Cardiac muscle cell (in vitro differentiated cells and primary cell): Measurements from ENCODE around the gene ZNF521. TPM values are rescaled to one million over a fixed set of nuclear protein-coding genes. Genes with fewer than 3 reads are reported as not detected.
A peak's percentile ranks its signal among the peaks of the same experiment; 100 is the strongest.

Source experiments
- DNase-seq, 2 donors: peaks; one replicate each; pipeline versions ENCODE4 v3.0.0 to v3.0.0-alpha.2; 2010 to 2017; ENCODE audit warnings: low read depth in 1 of 2, low spot score in 1 of 2
- H3K27ac ChIP-seq: fragments of 200-600 bp; sonication (generic); 2 replicates; pipeline ENCODE4 v1.5.1; 2016
- H3K27me3 ChIP-seq: fragments of 200-600 bp; sonication (generic); 2 replicates; pipeline ENCODE4 v1.6.0; 2016; ENCODE audit warnings: control low read depth
- H3K36me3 ChIP-seq: fragments of 200-600 bp; sonication (generic); 2 replicates; pipeline ENCODE4 v1.5.1; 2016; ENCODE audit warnings: control low read depth
- H3K4me1 ChIP-seq: fragments of 200-600 bp; sonication (generic); 2 replicates; pipeline ENCODE4 v1.8.1; 2017; ENCODE audit warnings: low read depth, mild to moderate bottlenecking, mixed run types
- H3K4me3 ChIP-seq: fragments of 200-600 bp; sonication (generic); 2 replicates; pipeline ENCODE4 v1.5.1; 2016; ENCODE audit warnings: mild to moderate bottlenecking
- H3K9me3 ChIP-seq: fragments of 200-600 bp; sonication (generic); 2 replicates; pipeline ENCODE4 v1.5.1; 2017; ENCODE audit warnings: low read depth, mild to moderate bottlenecking, control low read depth
- CTCF ChIP-seq: IDR thresholded peaks from 2 replicates; pipeline ENCODE4 v1.5.1; 2012; ENCODE audit warnings: low read depth, mild to moderate bottlenecking, low read length
- polyA plus RNA-seq: library from polyadenylated mRNA; unstranded; fragments of >200 nt; fragmentation: Nextera tagmentation; extraction: Ambion mirVana; gene quantifications from 2 replicates; pipeline ENCODE4 v1.2.1, GENCODE V29; 2016
- total RNA-seq: library from RNA; depleted of rRNA; stranded (reverse); fragments of >200 nt; gene quantifications from 2 replicates; pipeline ENCODE4 v1.2.3, GENCODE V29; 2016

ZNF521 gene
- total and polyA plus RNA-seq, 2 experiments from 2014 or later = 34.2 to 442 TPM

DNA sequence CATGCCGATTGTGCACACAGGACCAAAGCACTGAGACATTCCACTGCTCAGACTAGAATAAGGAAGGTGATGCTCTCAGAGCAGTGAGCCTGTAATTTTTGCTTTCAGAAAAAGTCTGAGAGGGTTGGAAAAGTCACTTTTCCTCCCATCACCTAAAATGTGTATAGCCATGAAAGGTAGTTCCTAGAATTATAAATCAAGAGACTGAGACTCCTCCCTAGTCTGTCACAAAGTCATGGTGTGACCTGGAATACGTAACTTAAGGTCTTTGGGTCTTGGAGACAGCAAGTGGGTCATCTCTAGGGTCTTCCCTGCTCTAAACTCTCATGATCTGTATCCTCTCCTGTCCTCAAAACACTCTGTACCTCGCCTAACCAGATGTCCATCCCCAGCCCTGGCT lies 16.9 kb downstream of the ZNF521 start:
- H3K4me1 ChIP-seq = peaks cover 8% of the 10 kb centered on the region
- no peak for TF ChIP-seq CTCF
- H3K27me3 ChIP-seq = no peaks in the 10 kb centered on the region
- H3K9me3 ChIP-seq = no peaks in the 10 kb centered on the region
- H3K27ac ChIP-seq = no peak overlapping the region
- no peak overlapping the region for H3K4me3 ChIP-seq
- DNase-seq = no peak
- no peaks in the 10 kb centered on the region for H3K36me3 ChIP-seq

DNA sequence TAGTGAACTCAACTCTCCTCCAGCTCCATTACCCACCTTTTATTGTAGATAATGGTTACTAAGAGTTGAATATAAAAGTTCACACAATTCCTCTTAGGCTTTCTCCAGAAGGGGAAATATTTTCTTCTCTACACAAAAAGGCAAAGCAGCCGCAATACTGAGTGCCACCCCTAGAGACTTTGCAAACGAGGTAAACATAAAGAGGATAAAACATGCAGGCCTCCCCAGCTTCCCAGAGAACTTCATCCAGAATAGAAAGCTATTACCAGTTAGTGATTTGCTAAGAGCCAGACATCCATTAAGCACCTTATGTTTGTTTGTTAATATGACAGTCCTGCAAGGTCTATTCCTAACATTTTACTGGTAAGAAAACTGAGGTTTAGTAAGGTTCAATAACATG lies 17.4 kb downstream of the ZNF521 start:
- Histone ChIP-seq H3K9me3 (no peaks in the 10 kb centered on the region), H3K27ac (no peak overlapping the region), H3K4me3 (no peak overlapping the region), H3K4me1 (peaks cover 8% of the 10 kb centered on the region), H3K27me3 (no peaks in the 10 kb centered on the region), H3K36me3 (no peaks in the 10 kb centered on the region)
- DNase-seq = no peak
- TF ChIP-seq CTCF = peak; percentile 10

DNA sequence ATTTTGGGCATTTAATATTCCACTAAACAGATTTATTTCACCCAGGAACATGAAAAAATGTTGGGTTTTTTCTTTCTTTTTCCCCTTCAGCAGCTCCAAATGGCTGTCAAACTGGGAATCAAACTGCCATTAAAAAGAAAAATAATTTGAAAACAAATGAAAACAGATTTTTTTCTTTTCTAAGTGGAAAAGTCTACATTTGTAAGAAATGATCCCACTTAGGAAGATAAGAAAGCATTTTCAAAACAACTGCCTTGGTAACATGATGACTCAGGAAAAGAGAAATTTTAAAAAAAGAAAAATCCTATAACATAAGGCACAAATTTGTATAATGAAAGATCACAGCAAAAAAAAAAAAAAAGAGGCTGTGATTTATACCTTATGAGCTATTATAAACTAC lies 20.0 kb downstream of the ZNF521 start:
- Histone ChIP-seq H3K27ac (no peak overlapping the region), H3K27me3 (no peaks in the 10 kb centered on the region), H3K4me1 (peaks cover 18% of the 10 kb centered on the region), H3K36me3 (no peaks in the 10 kb centered on the region), H3K9me3 (no peaks in the 10 kb centered on the region), H3K4me3 (no peak overlapping the region)
- no peak for TF ChIP-seq CTCF
- DNase-seq = no peak

DNA sequence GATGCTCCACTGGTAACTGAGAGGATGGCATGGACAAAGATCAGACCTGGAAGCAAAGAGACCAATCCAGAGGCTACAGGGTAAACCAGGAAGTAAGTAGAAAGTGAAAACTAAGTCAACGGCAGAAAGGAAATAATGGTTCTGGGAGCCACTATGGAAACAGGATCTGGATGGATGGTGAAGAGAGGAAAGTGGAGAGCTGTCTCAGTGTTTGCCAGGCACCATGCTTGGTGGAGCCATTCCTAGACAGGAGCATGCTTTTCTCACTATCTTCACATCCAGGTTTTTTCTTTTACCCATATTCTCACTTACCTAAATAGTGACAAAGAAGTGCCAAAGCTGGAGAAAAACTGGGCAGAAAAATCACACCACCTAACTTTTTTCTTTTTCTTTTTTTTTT lies 22.2 kb downstream of the ZNF521 start:
- Histone ChIP-seq H3K27ac (no peak overlapping the region), H3K27me3 (no peaks in the 10 kb centered on the region), H3K4me1 (peaks cover 25% of the 10 kb centered on the region), H3K9me3 (no peaks in the 10 kb centered on the region), H3K4me3 (no peak overlapping the region), H3K36me3 (no peaks in the 10 kb centered on the region)
- no peak for TF ChIP-seq CTCF
- DNase-seq = no peak

- Histone ChIP-seq H3K27me3 (no peaks in the 10 kb centered on the region), H3K4me3 (no peak overlapping the region), H3K27ac (no peak overlapping the region), H3K36me3 (no peaks in the 10 kb centered on the region), H3K9me3 (no peaks in the 10 kb centered on the region), H3K4me1 (peaks cover 25% of the 10 kb centered on the region)
- no peak for TF ChIP-seq CTCF
- no peak for DNase-seq
These were observed 24.4 kb downstream of the ZNF521 start for GRCh38 chr18:25327584-25327983.

DNA sequence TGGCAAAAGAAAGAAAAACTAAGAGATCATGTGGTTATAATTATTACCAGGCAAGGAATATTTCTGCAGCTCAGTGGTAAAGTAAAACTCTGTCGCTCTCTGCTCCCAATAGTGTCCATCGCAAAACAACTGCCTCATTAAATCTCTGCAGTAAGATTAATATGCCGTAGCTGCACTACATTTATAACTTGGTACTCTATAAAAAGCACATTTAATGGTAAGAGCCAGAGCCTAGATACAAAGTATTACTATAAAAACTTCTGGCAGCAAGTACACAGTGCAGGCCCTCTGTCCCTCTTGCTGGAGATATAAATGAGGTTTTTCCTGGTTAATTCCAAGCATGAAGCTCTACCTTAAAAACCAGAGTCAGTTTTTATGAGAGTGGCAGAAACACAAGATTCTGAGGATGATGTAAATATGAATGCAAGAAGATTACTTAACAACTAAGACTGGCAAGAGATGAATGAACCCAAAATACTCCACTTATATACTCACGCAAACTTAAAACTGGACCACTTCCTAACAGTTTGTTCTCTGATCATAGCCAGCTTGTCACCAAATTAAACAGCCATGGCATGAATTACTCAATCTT lies 25.5 kb downstream of the ZNF521 start:
- no peaks in the 10 kb centered on the region for H3K9me3 ChIP-seq
- peaks cover 17% of the 10 kb centered on the region for H3K4me1 ChIP-seq
- peaks cover 6% of the 10 kb centered on the region for H3K36me3 ChIP-seq
- DNase-seq = no peak
- no peak overlapping the region for H3K4me3 ChIP-seq
- no peak for TF ChIP-seq CTCF
- H3K27me3 ChIP-seq = no peaks in the 10 kb centered on the region
- no peak overlapping the region for H3K27ac ChIP-seq
